GM18526 (cell line): ENCODE results near the gene DDIT3.

ENCODE experiments used
- POLR2A ChIP-seq: IDR thresholded peaks from 3 replicates; pipeline ENCODE4 v1.6.1; 2011; ENCODE audit not compliant: insufficient read length; ENCODE audit errors: extremely low read depth

Gene DDIT3

GRCh38 chr12:57549909-57550640 is 29.8 kb upstream of the DDIT3 start, which contains the start of gene KIF5A:
KIF5A (plus strand) TSS chr12:57550044; CDS start chr12:57550272, 228 bp downstream.
- no peak for TF ChIP-seq POLR2A

GRCh38 chr12:57549203-57549908 is 29.0 kb upstream of the DDIT3 start:
- no peak for TF ChIP-seq POLR2A

GRCh38 chr12:57548488-57548887 is 28.2 kb upstream of the DDIT3 start:
- no peak for TF ChIP-seq POLR2A

- no peak for TF ChIP-seq POLR2A
Measured at GRCh38 chr12:57548013-57548315, 27.6 kb upstream of the DDIT3 start.

GRCh38 chr12:57547288-57548012 is 27.1 kb upstream of the DDIT3 start:
- TF ChIP-seq POLR2A: no peak

- TF ChIP-seq POLR2A: peak; percentile 48
Measured at GRCh38 chr12:57546438-57547287, 26.3 kb upstream of the DDIT3 start, which contains the start of gene DCTN2. DCTN2 (minus strand) TSS chr12:57547192; CDS start chr12:57547063, 129 bp downstream.

GRCh38 chr12:57545809-57546437 is 25.6 kb upstream of the DDIT3 start:
- TF ChIP-seq POLR2A: no peak

- no peak for TF ChIP-seq POLR2A
Measured at GRCh38 chr12:57543581-57543980, 23.3 kb upstream of the DDIT3 start.

- no peak for TF ChIP-seq POLR2A
Measured at GRCh38 chr12:57541717-57542116, 21.4 kb upstream of the DDIT3 start.

GRCh38 chr12:57541001-57541400 is 20.7 kb upstream of the DDIT3 start:
- no peak for TF ChIP-seq POLR2A

- TF ChIP-seq POLR2A: no peak
Measured at GRCh38 chr12:57539134-57539768, 18.9 kb upstream of the DDIT3 start.

- TF ChIP-seq POLR2A: no peak
Measured at GRCh38 chr12:57536597-57536942, 16.3 kb upstream of the DDIT3 start.

- no peak for TF ChIP-seq POLR2A
Measured at GRCh38 chr12:57535764-57536596, 15.7 kb upstream of the DDIT3 start.

- no peak for TF ChIP-seq POLR2A
Measured at GRCh38 chr12:57534991-57535543, 14.8 kb upstream of the DDIT3 start.
